ENCODE results near the gene PAF1. TPM values are rescaled to one million over a fixed set of nuclear protein-coding genes. Genes with fewer than 3 reads are reported as not detected.
A peak's percentile ranks its signal among the peaks of the same experiment; 100 is the strongest.

Gene PAF1
- total RNA-seq, 1 donor from 2014 or later, result 15.6 TPM

DNA sequence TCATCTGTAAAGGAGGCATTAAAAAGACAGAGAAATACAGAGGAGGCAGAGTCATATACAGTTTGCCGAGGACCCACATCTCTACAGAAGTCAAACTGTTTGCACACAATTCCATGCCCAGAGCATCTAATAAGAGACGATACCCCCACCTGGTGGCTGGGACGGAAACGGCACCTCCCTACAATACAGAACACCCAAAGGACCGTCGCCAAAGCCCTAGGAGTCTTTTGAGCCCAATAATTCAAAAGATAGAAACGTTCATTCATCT, 20.9 kb upstream of the PAF1 start:
- Histone ChIP-seq H3K79me2 (ENCODE audit: low read depth) (peaks cover 38% of the 10 kb centered on the region), H3K36me3 (no peaks in the 10 kb centered on the region), H4K20me1 (ENCODE audit: low read depth) (peaks cover 37% of the 10 kb centered on the region), H3F3A (ENCODE audit: low read depth) (peaks cover 42% of the 10 kb centered on the region), H3K27me3 (peaks cover 22% of the 10 kb centered on the region), H3K9me3 (ENCODE audit: low read depth) (no peaks in the 10 kb centered on the region), H3K4me1 (peaks cover 23% of the 10 kb centered on the region), H3K9ac (no peak overlapping the region), H3K4me3 (peak overlapping the region; percentile 57), H2AFZ (replicated peaks) (no peak overlapping the region), H3K4me2 (peak overlapping the region; percentile 40), H3K27ac (no peak overlapping the region)
- H3K4me3 Mint-ChIP-seq, result peak overlapping the region; percentile 99
- TF ChIP-seq CTCF (IDR thresholded peaks at IDR 0.05), result peak; percentile 98
- no peak for TF ChIP-seq EZH2 (IDR thresholded peaks at IDR 0.05)
- H3K27me3 Mint-ChIP-seq (ENCODE audit: insufficient read depth, low read depth), result peaks cover 28% of the 10 kb centered on the region
- H3K4me1 Mint-ChIP-seq, result peaks cover 46% of the 10 kb centered on the region
- peak overlapping the region; percentile 99 for H3K27ac Mint-ChIP-seq
- H3K36me3 Mint-ChIP-seq, result peaks cover 10% of the 10 kb centered on the region
- H3K9me3 Mint-ChIP-seq, result peaks cover 4% of the 10 kb centered on the region
- peak; percentile 93 for DNase-seq (ENCODE audit: low spot score)

GRCh38 chr19:39411081-39411831, 20.4 kb upstream of the PAF1 start:
- Histone ChIP-seq H3K79me2 (ENCODE audit: low read depth) (peaks cover 33% of the 10 kb centered on the region), H3K27me3 (peaks cover 22% of the 10 kb centered on the region), H4K20me1 (ENCODE audit: low read depth) (peaks cover 32% of the 10 kb centered on the region), H3K4me2 (peak overlapping the region; percentile 40), H3K4me3 (peak overlapping the region; percentile 57), H3F3A (ENCODE audit: low read depth) (peaks cover 42% of the 10 kb centered on the region), H3K9ac (no peak overlapping the region), H3K4me1 (peaks cover 23% of the 10 kb centered on the region), H3K36me3 (no peaks in the 10 kb centered on the region), H3K27ac (no peak overlapping the region), H3K9me3 (ENCODE audit: low read depth) (no peaks in the 10 kb centered on the region), H2AFZ (replicated peaks) (no peak overlapping the region)
- DNase-seq (ENCODE audit: low spot score), result no peak
- Mint-ChIP-seq H3K36me3 (peaks cover 10% of the 10 kb centered on the region), H3K4me3 (peak overlapping the region; percentile 99), H3K27me3 (ENCODE audit: insufficient read depth, low read depth) (peaks cover 28% of the 10 kb centered on the region), H3K4me1 (peaks cover 47% of the 10 kb centered on the region), H3K27ac (peak overlapping the region; percentile 99), H3K9me3 (peaks cover 4% of the 10 kb centered on the region)
- TF ChIP-seq EZH2 (IDR thresholded peaks at IDR 0.05) (no peak), EZH2phosphoT487 (IDR thresholded peaks at IDR 0.05) (no peak), CTCF (IDR thresholded peaks at IDR 0.05) (no peak)

- peaks cover 27% of the 10 kb centered on the region for H4K20me1 ChIP-seq (ENCODE audit: low read depth)
- H3K27me3 ChIP-seq, result peaks cover 24% of the 10 kb centered on the region
- H3K4me1 ChIP-seq, result peaks cover 27% of the 10 kb centered on the region
- peaks cover 47% of the 10 kb centered on the region for H3F3A ChIP-seq (ENCODE audit: low read depth)
- peak overlapping the region; percentile 99 for H3K27ac Mint-ChIP-seq
- H3K27ac ChIP-seq, result no peak overlapping the region
- H3K9ac ChIP-seq, result no peak overlapping the region
- no peaks in the 10 kb centered on the region for H3K9me3 ChIP-seq (ENCODE audit: low read depth)
- no peak for TF ChIP-seq EZH2phosphoT487 (IDR thresholded peaks at IDR 0.05)
- no peak for TF ChIP-seq EZH2 (IDR thresholded peaks at IDR 0.05)
- TF ChIP-seq CTCF (IDR thresholded peaks at IDR 0.05), result no peak
- H3K36me3 Mint-ChIP-seq, result peaks cover 10% of the 10 kb centered on the region
- peaks cover 4% of the 10 kb centered on the region for H3K9me3 Mint-ChIP-seq
- DNase-seq (ENCODE audit: low spot score), result no peak
- peak overlapping the region; percentile 87 for H3K4me2 ChIP-seq
- peak overlapping the region; percentile 67 for H3K4me3 ChIP-seq
- peaks cover 28% of the 10 kb centered on the region for H3K27me3 Mint-ChIP-seq (ENCODE audit: insufficient read depth, low read depth)
- H3K4me1 Mint-ChIP-seq, result peaks cover 47% of the 10 kb centered on the region
- no peaks in the 10 kb centered on the region for H3K36me3 ChIP-seq
- H2AFZ ChIP-seq (replicated peaks), result no peak overlapping the region
- H3K79me2 ChIP-seq (ENCODE audit: low read depth), result peaks cover 28% of the 10 kb centered on the region
- H3K4me3 Mint-ChIP-seq, result peak overlapping the region; percentile 99
Observed at GRCh38 chr19:39410831-39411080, 19.9 kb upstream of the PAF1 start.

Measured in neural progenitor cell (in vitro differentiated cells).